IMR-90 (cell line): ENCODE data around the gene METAP2. TPM values are rescaled to one million over a fixed set of nuclear protein-coding genes. Genes with fewer than 3 reads are reported as not detected.

Experiments
- ATAC-seq: fragments of 200-7000 bp; cut with Tn5 transposase; 2 replicates; pipeline ENCODE4 v1.9.1; 2020; ENCODE audit warnings: low read depth, mild to moderate bottlenecking, moderate library complexity
- BruUV-seq: library from RNA; stranded (reverse); fragments of 400-500 nt; replicated peaks from 2 replicates; lab custom pipeline; 2021; lab: Mats Ljungman, UMichigan
- CTCF ChIA-PET: fragments of 300-600 bp; formaldehyde crosslinking; extraction: SDS; loops from one replicate; lab custom pipeline; 2021; ENCODE audit warnings: antibody characterized with exemption; lab: Yijun Ruan, JAX
- POLR2A ChIA-PET: fragments of 300-600 bp; sonication (Branson Sonifier 250); formaldehyde crosslinking; loops from one replicate; lab custom pipeline; 2022; ENCODE audit warnings: antibody characterized with exemption; ENCODE audit not compliant: unreplicated experiment; lab: Charles Lee
- DNase-seq: peaks from one replicate; pipeline ENCODE4 v3.0.0; 2013
- H2AFZ ChIP-seq: replicated peaks from 2 replicates; pipeline ENCODE3; 2013; ENCODE audit warnings: low read length, mild to moderate bottlenecking; ENCODE audit not compliant: poor library complexity
- H2AK5ac ChIP-seq: 2 replicates; pipeline ENCODE4 v1.6.1; 2013; ENCODE audit warnings: low read depth, low read length, inconsistent platforms
- H2AK9ac ChIP-seq: replicated peaks from 2 replicates; pipeline ENCODE3; 2013; ENCODE audit warnings: mild to moderate bottlenecking, low read depth, low read length, moderate library complexity; ENCODE audit not compliant: poor library complexity
- H2BK120ac ChIP-seq: 2 replicates; pipeline ENCODE4 v1.6.1; 2013; ENCODE audit warnings: low read depth, low read length, inconsistent platforms
- H2BK15ac ChIP-seq: 3 replicates; pipeline ENCODE4 v1.6.1; 2013; ENCODE audit warnings: low read depth, low read length, inconsistent platforms
- H2BK20ac ChIP-seq: 2 replicates; pipeline ENCODE4 v1.6.1; 2013; ENCODE audit warnings: low read depth, mild to moderate bottlenecking, inconsistent platforms, low read length, moderate library complexity
- H2BK5ac ChIP-seq: 2 replicates; pipeline ENCODE4 v1.6.1; 2013; ENCODE audit warnings: mild to moderate bottlenecking, low read depth, low read length, inconsistent platforms; ENCODE audit not compliant: poor library complexity, severe bottlenecking
- H3K14ac ChIP-seq: replicated peaks from 2 replicates; pipeline ENCODE4 v1.6.1; 2013; ENCODE audit warnings: low read depth, low read length, inconsistent platforms
- H3K18ac ChIP-seq: 2 replicates; pipeline ENCODE4 v1.6.1; 2013; ENCODE audit warnings: low read depth, low read length, control low read depth
- H3K23ac ChIP-seq: 2 replicates; pipeline ENCODE4 v1.6.1; 2013; ENCODE audit warnings: low read depth, low read length, inconsistent platforms
- H3K27ac ChIP-seq: 2 replicates; pipeline ENCODE4 v1.5.1; 2013; ENCODE audit warnings: mild to moderate bottlenecking, control low read depth, low read length; ENCODE audit not compliant: insufficient read depth
- H3K27me3 ChIP-seq: 2 replicates; pipeline ENCODE4 v1.6.1; 2013; ENCODE audit warnings: low read length; ENCODE audit not compliant: control insufficient read depth, insufficient read depth
- H3K36me3 ChIP-seq: 2 replicates; pipeline ENCODE4 v1.6.1; 2013; ENCODE audit warnings: low read length, mixed read lengths; ENCODE audit not compliant: control insufficient read depth, insufficient read depth
- H3K4ac ChIP-seq: 2 replicates; pipeline ENCODE4 v1.6.1; 2013; ENCODE audit warnings: low read depth, low read length, inconsistent platforms
- H3K4me1 ChIP-seq: 2 replicates; pipeline ENCODE4 v1.6.1; 2013; ENCODE audit warnings: low read length, mixed read lengths; ENCODE audit not compliant: control insufficient read depth, insufficient read depth
- H3K4me2 ChIP-seq: 2 replicates; pipeline ENCODE4 v1.6.1; 2013; ENCODE audit warnings: low read depth, mild to moderate bottlenecking, control low read depth, low read length, moderate library complexity
- H3K4me3 ChIP-seq: 2 replicates; pipeline ENCODE4 v1.5.1; 2013; ENCODE audit warnings: low read depth, mild to moderate bottlenecking, control low read depth, low read length, moderate library complexity; ENCODE audit not compliant: insufficient read depth
- H3K56ac ChIP-seq: 2 replicates; pipeline ENCODE4 v1.6.1; 2013; ENCODE audit warnings: low read length, inconsistent platforms; ENCODE audit not compliant: insufficient read depth; ENCODE audit errors: extremely low read depth
- H3K79me1 ChIP-seq, 2 experiments: 2 replicates each; pipeline ENCODE4 v1.6.1; 2013; ENCODE audit warnings: low read length in 2 of 2, inconsistent platforms in 1 of 2, low read depth in 1 of 2
- H3K9ac ChIP-seq: 2 replicates; pipeline ENCODE4 v1.6.1; 2013; ENCODE audit warnings: low read depth, low read length, control low read depth
- H3K9me1 ChIP-seq: 2 replicates; pipeline ENCODE4 v1.6.1; 2013; ENCODE audit warnings: low read length, inconsistent platforms; ENCODE audit not compliant: insufficient read depth
- H3K9me3 ChIP-seq: 2 replicates; pipeline ENCODE4 v1.6.1; 2013; ENCODE audit warnings: low read length; ENCODE audit not compliant: control insufficient read depth, insufficient read depth
- H4K20me1 ChIP-seq: 2 replicates; pipeline ENCODE4 v1.6.1; 2013; ENCODE audit warnings: low read length, inconsistent platforms; ENCODE audit not compliant: insufficient read depth
- H4K5ac ChIP-seq: 2 replicates; pipeline ENCODE4 v1.6.1; 2013; ENCODE audit warnings: mild to moderate bottlenecking, low read depth, low read length, control low read depth
- H4K8ac ChIP-seq, 2 experiments: 2 replicates each; pipeline ENCODE4 v1.6.1; 2013; ENCODE audit warnings: low read depth in 2 of 2, low read length in 2 of 2, control low read depth in 1 of 2, inconsistent platforms in 1 of 2
- H4K91ac ChIP-seq: 2 replicates; pipeline ENCODE4 v1.6.1; 2013; ENCODE audit warnings: low read depth, low read length, inconsistent platforms; ENCODE audit not compliant: insufficient read depth
- BHLHE40 ChIP-seq: fragments of 150-350 bp; IDR thresholded peaks from 2 replicates; pipeline ENCODE4 v1.6.1; 2016; ENCODE audit warnings: mild to moderate bottlenecking, low read depth, low read length
- CEBPB ChIP-seq: IDR thresholded peaks from 2 replicates; pipeline ENCODE4 v1.6.1; 2012; ENCODE audit warnings: low read depth, low read length, improper control_type of control experiment
- CHD1 ChIP-seq: IDR thresholded peaks from 2 replicates; pipeline ENCODE4 v1.6.1; 2012; ENCODE audit warnings: low read depth, low read length, improper control_type of control experiment
- CTCF ChIP-seq: conservative IDR thresholded peaks from 2 replicates; pipeline ENCODE4 v1.5.1; 2012; ENCODE audit warnings: mild to moderate bottlenecking, low read depth, low read length, improper control_type of control experiment
- ELK1 ChIP-seq: fragments of 150-350 bp; IDR thresholded peaks from 2 replicates; pipeline ENCODE4 v1.6.1; 2016; ENCODE audit warnings: low read depth, mild to moderate bottlenecking, low read length, moderate library complexity, borderline replicate concordance
- FOS ChIP-seq: fragments of 150-350 bp; IDR thresholded peaks from 2 replicates; pipeline ENCODE4 v1.6.1; 2016; ENCODE audit warnings: low read depth, low read length
- MAFK ChIP-seq: IDR thresholded peaks from 2 replicates; pipeline ENCODE4 v1.6.1; 2012; ENCODE audit warnings: low read depth, low read length, improper control_type of control experiment
- MAZ ChIP-seq: IDR thresholded peaks from 2 replicates; pipeline ENCODE4 v1.6.1; 2012; ENCODE audit warnings: low read depth, mild to moderate bottlenecking, low read length, improper control_type of control experiment, moderate library complexity, borderline replicate concordance
- MXI1 ChIP-seq: IDR thresholded peaks from 2 replicates; pipeline ENCODE4 v1.6.1; 2012; ENCODE audit warnings: low read depth, mild to moderate bottlenecking, low read length, moderate library complexity, borderline replicate concordance
- NFE2L2 ChIP-seq: fragments of 150-350 bp; IDR thresholded peaks from 2 replicates; pipeline ENCODE4 v1.6.1; 2016; ENCODE audit warnings: low read depth, mild to moderate bottlenecking, low read length
- POLR2A ChIP-seq: IDR thresholded peaks from 2 replicates; pipeline ENCODE4 v1.6.1; 2012; ENCODE audit warnings: mild to moderate bottlenecking, low read depth, low read length
- RAD21 ChIP-seq: IDR thresholded peaks from 2 replicates; pipeline ENCODE4 v1.6.1; 2012; ENCODE audit warnings: low read length, improper control_type of control experiment
- RCOR1 ChIP-seq: IDR thresholded peaks from 2 replicates; pipeline ENCODE4 v1.6.1; 2012; ENCODE audit warnings: mild to moderate bottlenecking, low read length, improper control_type of control experiment; ENCODE audit not compliant: insufficient replicate concordance
- RFX5 ChIP-seq: IDR thresholded peaks from 2 replicates; pipeline ENCODE4 v1.8.0; 2012; ENCODE audit warnings: low read depth, mild to moderate bottlenecking, low read length, moderate library complexity
- SMC3 ChIP-seq: fragments of 150-350 bp; IDR thresholded peaks from 2 replicates; pipeline ENCODE4 v1.6.1; 2016; ENCODE audit warnings: low read depth, mild to moderate bottlenecking, antibody characterized with exemption, low read length, moderate library complexity
- USF2 ChIP-seq: fragments of 150-350 bp; IDR thresholded peaks from 2 replicates; pipeline ENCODE4 v1.6.1; 2017; ENCODE audit warnings: mild to moderate bottlenecking, antibody characterized with exemption, low read length, low read depth
- WGBS, 2 experiments: methylation state at CpG; one replicate each; pipeline versions ENCODE4 v1.1.5 to v1.1.7; 2013; ENCODE audit warnings: missing lambda C conversion rate in 2 of 2; ENCODE audit not compliant: insufficient read length in 1 of 2; ENCODE audit errors: extremely low coverage in 2 of 2; 5-methylcytosine and 5-hydroxymethylcytosine counted together
- dilution Hi-C: fragments of 300-500 bp; cut with HindIII; formaldehyde crosslinking; loops from one replicate; pipeline ENCODE4 v1.14.3; 2018; ENCODE audit warnings: low sequenced_read_pairs; ENCODE audit not compliant: unreplicated experiment
- in situ Hi-C: fragments of 300-500 bp; cut with MboI; formaldehyde crosslinking; loops from 3 replicates; pipeline ENCODE4 v1.14.3; 2019; ENCODE audit warnings: low sequenced_read_pairs, inconsistent platforms, mixed read lengths
- intact Hi-C: fragments of 100-400 bp; cut with micrococcal nuclease; formaldehyde crosslinking; loops from 2 replicates; pipeline ENCODE4 v1.10.0; 2022
- polyA plus RNA-seq, 3 experiments: library from polyadenylated mRNA; depleted of rRNA; stranded (reverse); fragments of >200 nt; gene quantifications; 2 replicates each; pipeline ENCODE4 v1.2.3, GENCODE V29; 2012; ENCODE audit warnings: low replicate concordance in 1 of 3
- total RNA-seq: library from RNA; depleted of rRNA; stranded (reverse); fragments of >200 nt; gene quantifications from 2 replicates; pipeline ENCODE4 v1.2.3, GENCODE V29; 2012

The METAP2 gene
- total and polyA plus RNA-seq, 2 of the 4 experiments (the other 2 are of a cell fraction), result 62.5 to 72.9 TPM

GRCh38 chr12:95498968-95499367 lies 25.0 kb downstream of the METAP2 start:
- Histone ChIP-seq H3K36me3 (peaks cover 38% of the 10 kb centered on the region), H3K79me1 (peaks cover 24 to 32% of the 10 kb centered on the region in 2 experiments; a peak in 3 of 4 replicates), H2BK5ac (no peak overlapping the region), H3K27ac (no peak overlapping the region), H3K4me2 (no peak overlapping the region), H2AK9ac (no peak overlapping the region), H2BK20ac (no peak overlapping the region), H3K4me1 (no peaks in the 10 kb centered on the region), H3K4ac (no peak overlapping the region), H2BK120ac (no peak overlapping the region), H3K14ac (no peak overlapping the region), H3K9ac (no peak overlapping the region), H3K18ac (no peak overlapping the region), H3K9me1 (no peaks in the 10 kb centered on the region; the same call in 1 of the 2 replicates), H4K8ac (no peak overlapping the region), H3K27me3 (no peaks in the 10 kb centered on the region), H4K20me1 (no peaks in the 10 kb centered on the region; the same call in 1 of the 2 replicates), H3K56ac (no peak overlapping the region), H2AK5ac (no peak overlapping the region), H3K23ac (no peak overlapping the region), H3K4me3 (no peak overlapping the region), H2BK15ac (no peak overlapping the region), H4K5ac (no peak overlapping the region), H4K91ac (no peak overlapping the region), H2AFZ (no peak overlapping the region), H3K9me3 (peaks cover 6% of the 10 kb centered on the region; the same call in 1 of the 2 replicates)
- POLR2A ChIA-PET, result no interaction called here
- CTCF ChIA-PET, result no interaction called here
- no TSS peak for BruUV-seq
- WGBS, 2 experiments, result 100% methylated on average over 2 of the region's 5 CpGs; no CpG with 5 or more reads in 1 of the 2 experiments
- dilution Hi-C loops (no loop called here), in situ Hi-C loops (no loop called here), intact Hi-C loops (no loop called here)
- no peak for DNase-seq
- ATAC-seq, result no peak
- TF ChIP-seq ELK1 (no peak), BHLHE40 (no peak), CHD1 (no peak), RFX5 (no peak), MAFK (no peak), SMC3 (no peak), CEBPB (no peak), CTCF (no peak), NFE2L2 (no peak), RAD21 (no peak), FOS (no peak), MAZ (no peak), MXI1 (no peak), POLR2A (no peak), USF2 (no peak), RCOR1 (no peak)
